GM18517 (cell line): ENCODE measurements around the gene MFAP3.
"Not testable (repeated sequence)": the region's sequence is repeated elsewhere in the genome, so short reads cannot be mapped to it uniquely, and the experiment has no call there.

ENCODE experiments used
- ATAC-seq: cut with Tn5 transposase; IDR thresholded peaks from one replicate; pipeline ENCODE4 v1.9.1; 2021; ENCODE audit warnings: mild to moderate bottlenecking, moderate library complexity; ENCODE audit not compliant: unreplicated experiment

Gene MFAP3

DNA sequence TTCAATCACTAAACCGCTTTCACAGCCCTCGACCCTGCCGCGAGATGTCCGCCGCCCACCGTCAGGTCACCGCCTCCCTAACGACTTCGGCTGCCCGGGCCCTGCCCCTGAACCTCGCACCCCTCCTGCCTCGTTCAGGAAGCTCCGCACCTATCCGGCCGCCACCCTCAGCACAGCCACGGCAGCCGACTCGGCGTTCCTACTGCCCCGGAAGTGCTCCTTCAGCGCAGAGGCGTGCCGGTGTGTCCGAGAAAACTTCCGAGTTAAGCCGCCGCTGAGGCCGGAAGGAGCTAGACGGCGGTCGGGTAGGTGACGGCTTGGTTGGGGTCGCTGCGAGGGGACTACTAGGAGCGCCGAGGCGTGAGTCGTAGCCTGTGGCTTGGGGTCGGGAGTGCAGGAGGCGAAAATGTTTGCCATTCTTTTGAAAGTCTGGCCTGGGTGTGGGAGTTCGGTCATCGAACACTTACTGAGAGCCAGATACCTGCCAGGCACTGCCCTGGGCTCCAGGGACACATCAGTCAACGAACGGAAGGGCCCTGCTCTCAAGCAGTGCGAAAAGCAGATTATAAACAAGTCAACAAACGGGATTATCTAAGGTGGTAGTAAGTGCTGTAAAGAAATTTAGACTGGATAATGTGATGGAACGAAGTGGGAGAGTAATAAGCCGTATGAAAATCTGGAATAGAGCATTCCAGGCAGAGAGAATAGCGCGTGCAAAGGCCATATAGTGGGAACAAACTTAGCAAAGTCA, at the start of gene MFAP3, which contains the start of gene FAM114A2:
Gene MFAP3, plus strand, starts transcription at position 261 of the 751 bp plus-strand sequence. CDS start 10,756 bp downstream, outside the sequence.
Gene FAM114A2, minus strand, starts transcription at position 204 of the 751 bp plus-strand sequence. CDS start 3,957 bp downstream, outside the sequence.
- ATAC-seq, result peak; percentile 92

- ATAC-seq, result no peak
These were observed 47.6 kb upstream of the MFAP3 start for GRCh38 chr5:153991168-153991567.

DNA sequence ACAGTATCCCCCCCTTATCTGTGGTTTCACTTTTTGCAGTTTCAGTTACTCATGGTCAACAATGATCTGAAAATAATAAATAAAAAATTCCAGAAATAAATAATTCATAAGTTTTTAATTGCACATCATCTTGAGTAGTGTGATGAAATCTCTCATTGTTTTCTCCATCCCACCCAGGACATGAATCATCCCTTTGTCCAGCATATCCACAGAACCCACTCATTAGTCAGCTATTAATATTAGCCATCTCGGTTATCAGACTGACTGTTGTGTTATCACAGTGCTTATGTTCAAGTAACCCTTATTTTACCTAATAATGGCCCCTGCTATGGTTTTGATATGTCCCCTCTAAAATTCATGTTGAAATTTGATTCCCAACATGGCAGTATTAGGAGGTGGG, 40.8 kb upstream of the MFAP3 start:
- no peak for ATAC-seq

DNA sequence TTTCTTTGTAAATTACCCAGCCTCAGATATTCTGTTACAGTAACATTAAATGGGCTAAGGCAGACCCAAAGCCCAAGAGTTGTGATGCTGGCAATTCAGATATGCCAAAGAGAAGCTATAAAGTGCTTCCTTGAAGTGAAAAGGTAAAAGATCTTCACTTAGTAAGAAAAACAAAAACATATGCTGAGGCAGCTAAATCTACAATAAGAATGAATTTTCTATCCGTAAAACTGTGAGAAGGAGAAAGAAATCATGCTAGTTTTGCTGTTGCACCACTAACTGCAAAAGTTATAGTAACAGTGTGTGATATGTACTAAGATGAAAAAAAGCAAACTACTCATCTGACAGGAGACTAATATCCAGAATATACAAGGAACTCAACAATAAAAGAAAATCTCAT, 40.0 kb upstream of the MFAP3 start:
- ATAC-seq, result no peak

DNA sequence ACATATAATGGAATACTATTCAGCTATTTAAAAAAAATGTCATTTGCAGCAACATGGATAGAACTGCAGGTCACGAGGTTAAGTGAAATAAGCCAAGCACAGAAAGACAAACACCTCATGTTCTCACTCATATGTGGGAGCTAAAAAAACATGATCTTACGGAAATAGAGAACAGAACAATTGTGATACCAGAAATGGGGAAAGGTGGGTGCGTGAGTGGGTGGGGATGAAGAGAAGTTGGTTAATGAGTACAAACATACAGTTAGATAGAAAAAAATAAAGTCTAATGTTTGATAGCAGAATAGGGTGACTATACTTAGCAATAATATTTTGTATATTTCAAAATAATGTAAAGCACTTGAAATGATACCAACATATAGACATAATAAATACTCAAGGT, 38.8 kb upstream of the MFAP3 start:
- ATAC-seq, result no peak

GRCh38 chr5:154000703-154001102, 38.1 kb upstream of the MFAP3 start:
- no peak for ATAC-seq

- ATAC-seq, result no peak
These were observed 36.7 kb upstream of the MFAP3 start for GRCh38 chr5:154002093-154002492.

DNA sequence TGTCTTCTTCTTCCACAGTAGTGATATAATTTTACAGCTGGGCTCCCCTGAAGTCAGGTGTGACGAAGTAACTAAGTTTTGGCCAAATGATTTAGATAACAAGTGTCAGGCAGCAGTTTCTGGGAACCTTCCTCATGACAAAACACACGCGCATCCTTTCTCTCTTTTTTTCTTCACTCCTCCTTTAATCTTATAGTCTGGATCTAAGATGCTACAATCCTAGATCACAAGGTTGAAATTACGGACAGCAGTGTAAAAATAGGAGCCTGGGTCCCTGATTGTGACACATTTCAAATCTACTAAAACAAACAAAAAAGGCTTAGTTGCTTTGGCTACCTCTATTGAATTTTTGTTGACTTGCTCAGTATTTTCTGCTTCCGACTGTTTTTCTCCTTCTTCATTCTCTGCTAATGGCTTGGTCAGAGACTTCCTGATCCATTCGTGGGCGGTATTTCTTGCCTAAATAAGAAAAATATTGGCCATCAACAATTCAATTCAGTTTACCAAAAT, 36.2 kb upstream of the MFAP3 start:
- no peak for ATAC-seq

DNA sequence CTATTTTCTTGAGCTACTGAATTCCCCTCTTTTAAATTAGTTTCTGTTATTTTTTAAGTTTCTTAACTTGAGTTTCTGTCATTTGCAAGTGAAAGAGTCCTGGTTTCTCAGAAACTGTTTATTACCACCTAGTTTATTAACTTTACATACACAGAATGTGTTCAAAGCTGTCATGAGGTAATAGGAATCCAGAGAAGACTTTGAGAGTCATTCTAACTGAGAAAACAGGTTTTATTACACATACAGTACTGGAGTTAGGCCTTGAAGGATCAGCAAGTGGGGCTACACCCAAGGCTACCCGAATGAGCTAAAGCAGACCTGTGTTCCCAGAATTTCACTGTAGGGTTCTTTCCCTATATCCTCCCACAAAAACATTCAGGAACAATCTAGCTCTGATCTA, 33.1 kb upstream of the MFAP3 start:
- ATAC-seq, result no peak

DNA sequence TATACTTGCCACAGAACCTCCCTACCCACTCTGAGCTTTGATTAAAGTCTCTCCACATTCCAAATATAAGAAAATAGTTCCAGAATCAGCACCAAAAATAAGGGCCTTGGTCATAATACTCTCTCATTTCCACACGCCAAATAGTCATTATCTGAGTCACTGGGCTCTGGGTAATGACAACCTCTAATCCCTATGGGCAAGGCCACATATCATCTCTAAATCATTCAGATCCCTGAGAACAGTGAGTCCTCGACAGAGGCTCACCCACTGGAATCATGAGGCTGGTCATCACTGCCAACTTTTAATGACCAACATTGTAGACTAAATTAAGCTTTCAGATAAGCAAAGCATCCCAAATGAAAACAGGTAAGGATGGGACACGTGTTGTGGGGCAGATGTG, 28.1 kb upstream of the MFAP3 start:
- ATAC-seq, result no peak

DNA sequence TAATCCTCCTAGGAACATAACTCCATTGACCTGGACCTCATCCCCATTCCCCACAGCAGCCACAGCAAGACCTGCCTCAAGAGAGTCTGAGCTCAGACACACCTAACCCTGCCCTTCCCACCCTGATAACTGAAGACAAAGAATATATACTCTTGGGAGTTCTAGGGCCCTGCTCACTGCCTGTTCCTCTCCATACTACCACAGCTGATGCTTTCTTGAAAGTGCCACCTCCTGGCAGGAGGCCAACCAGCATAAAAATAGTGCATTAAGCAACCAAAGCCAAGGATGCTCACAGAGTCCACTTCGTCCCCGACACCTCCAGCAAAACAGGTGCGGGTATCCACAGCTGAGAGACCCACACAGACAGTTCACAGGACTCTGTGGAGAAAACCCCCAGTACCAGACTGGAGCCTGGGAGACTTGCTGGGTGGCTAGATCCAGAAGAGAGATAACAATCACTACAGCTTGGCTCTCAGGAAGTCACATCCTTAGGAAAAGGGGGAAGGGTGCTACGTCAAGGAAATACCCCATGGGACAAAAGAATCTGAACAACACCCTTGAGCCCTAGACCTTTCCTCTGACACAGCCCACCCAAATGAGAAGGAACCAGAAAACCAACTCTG, 23.6 kb upstream of the MFAP3 start:
- ATAC-seq, result no peak

DNA sequence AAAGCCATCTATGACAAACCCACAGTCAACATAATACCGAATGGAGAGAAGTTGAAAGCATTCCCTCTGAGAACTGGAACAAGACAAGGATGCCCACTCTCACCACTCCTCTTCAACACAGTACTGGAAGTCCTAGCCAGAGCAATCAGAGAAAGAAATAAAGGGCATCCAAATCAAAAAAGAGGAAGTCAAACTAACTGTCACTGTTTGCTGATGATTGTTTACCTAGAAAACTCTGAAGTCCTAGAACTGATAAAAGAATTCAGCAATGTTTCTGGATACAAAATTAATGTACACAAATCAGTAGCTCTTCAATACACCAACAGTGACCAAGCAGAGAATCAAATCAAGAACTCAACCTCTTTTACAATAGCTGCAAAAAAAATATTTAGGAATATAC, 19.8 kb upstream of the MFAP3 start:
- ATAC-seq, result not testable (repeated sequence)

GRCh38 chr5:154025951-154026350, 12.8 kb upstream of the MFAP3 start:
- ATAC-seq, result no peak

- ATAC-seq, result no peak
These were observed 6.8 kb upstream of the MFAP3 start for GRCh38 chr5:154031937-154032489.

DNA sequence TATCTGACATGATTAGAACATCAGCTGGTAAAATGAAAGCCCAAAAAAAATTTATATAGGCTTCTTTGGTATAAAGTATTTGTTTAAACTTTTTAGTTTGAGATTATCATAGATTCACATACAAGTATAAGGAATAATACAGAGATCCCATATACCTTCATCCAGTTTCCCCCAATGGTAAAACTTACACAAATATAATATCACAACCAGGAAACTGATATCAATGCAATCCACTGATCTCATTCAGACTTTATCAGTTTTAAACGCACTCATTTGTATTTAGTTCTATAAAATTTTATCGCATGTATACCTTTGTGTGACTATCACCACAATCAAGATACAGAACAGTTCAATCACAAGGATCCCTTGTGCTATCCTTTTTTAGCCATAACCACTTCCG, 3.8 kb upstream of the MFAP3 start:
- ATAC-seq, result no peak

DNA sequence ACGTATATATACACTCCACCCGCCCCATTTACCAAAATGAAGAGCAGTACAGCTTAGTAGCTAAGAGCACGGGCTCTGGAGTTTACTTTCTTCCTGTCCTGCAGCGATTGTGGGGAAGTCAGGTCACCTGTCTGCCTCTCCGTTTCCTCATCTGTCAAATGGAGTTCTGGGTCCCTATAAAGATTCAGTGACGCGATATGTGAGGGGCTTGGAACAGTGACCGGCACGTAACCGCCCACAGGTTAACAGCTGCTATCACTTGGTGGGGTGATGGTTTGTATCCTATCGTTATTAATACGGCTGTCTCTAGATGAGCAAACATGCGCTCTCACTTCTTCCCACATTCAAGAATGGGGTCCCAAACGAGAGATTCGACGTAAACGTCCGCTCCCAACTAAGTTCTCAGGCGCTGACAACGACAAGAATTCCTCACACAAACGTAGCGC, 483 bp upstream of the MFAP3 start:
- peak; percentile 58 for ATAC-seq

DNA sequence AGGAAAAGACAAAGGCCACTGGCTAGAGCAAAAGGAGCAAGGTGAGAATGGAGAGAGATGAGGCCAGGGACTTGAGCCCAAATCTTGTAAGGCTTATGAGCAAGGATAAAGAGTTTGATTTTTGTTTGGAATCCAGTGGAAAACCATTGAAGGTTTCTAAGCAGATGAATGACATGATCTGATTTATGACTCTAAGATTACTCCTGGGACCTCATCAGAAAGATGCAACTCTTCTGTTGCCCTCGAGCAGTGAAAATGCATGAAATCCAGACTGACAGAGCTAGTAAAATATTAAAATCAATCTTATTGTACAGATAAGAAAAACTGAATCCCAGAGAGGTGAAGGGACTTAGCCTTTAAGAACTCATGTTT, 677 bp downstream of the MFAP3 start:
- ATAC-seq, result no peak

- ATAC-seq, result no peak
These were observed 4.0 kb downstream of the MFAP3 start for GRCh38 chr5:154042766-154043165.

DNA sequence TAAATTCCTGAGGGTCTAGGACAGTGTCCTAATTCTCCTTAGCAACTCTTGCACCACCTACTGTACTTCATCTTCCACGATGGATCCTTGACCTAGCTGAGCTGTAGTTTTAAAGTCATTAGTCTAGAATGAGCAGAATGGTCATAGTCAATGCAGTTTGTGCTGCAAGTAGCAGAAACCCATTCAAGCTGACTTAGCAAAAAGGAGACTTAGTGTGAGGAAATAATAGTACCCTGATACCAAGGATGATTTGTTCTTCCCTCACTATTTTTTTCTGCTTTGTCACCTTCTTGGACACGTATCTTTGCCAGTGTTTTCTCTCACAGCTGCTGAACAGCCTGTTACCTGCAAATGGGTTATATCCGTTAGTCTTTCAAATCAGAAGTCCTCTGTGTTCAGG, 5.3 kb downstream of the MFAP3 start:
- no peak for ATAC-seq

DNA sequence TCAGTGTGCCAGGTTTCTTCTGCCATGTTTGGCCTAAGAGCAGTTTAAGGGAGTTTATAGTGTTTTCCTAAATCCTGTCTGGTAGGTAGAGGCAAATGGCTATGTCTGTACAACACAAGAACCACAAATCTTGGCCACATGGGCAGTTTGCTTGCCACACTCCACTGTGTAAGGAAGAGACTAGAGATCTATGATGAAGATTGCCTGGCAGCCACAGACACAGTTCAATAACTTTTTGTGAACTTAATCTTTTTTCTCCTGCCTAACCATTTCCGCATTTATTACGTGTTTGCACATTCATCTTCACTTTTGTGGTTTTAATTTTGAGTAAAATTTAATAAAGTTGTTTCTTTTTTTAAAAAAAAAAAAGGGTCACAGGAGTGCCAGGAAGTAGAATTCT, 5.8 kb downstream of the MFAP3 start:
- ATAC-seq, result no peak

GRCh38 chr5:154046486-154046885, 7.7 kb downstream of the MFAP3 start:
- no peak for ATAC-seq

GRCh38 chr5:154047324-154047723, 8.6 kb downstream of the MFAP3 start:
- ATAC-seq, result no peak
